IPS DF 4.7 (cell line): ENCODE data around the gene ATL2.
"Not testable (repeated sequence)": the region's sequence is repeated elsewhere in the genome, so short reads cannot be mapped to it uniquely, and the experiment has no call there.

Source experiments
- DNase-seq: peaks from one replicate; pipeline ENCODE4 v3.0.0-alpha.2; 2013; ENCODE audit warnings: low spot score; ENCODE audit errors: extremely low read depth

ATL2 gene

DNA sequence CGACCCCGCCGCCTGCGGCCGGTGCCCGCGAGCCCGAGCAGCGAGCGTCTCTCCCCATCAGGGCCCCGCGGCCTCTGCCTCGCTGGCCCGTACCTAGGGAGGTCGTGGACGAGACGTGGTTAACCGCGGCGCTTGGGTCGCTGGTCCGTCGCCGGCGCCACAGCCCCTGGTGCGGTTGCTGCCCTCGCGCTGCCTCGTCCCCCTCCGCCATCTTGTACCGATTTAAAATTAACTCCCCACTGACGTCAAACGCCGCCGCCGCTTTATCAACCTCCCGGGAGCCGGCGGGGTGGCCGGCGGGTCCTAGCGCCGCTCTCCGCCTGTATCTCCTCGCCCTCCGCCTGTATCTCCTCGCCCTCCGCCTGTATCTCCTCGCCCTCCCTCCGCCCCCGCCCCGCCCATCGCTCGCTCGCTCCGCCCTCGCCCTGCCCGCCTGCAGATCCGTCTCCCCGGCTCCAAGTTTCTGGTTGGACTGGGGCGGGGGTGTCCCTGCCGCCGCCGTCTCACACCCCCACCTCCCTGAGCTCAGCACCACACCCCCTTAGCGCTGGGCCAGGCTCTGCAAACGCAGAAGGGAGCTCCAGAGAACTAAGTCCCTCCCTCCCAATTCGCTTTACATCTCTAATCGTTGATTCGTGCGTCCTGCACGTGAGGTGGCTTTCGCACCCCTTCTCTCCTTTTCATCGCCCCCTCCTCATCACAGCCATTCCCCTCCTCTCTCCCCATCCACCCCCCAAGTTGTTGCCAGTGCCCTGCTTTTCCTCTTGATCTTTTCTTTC lies at the start of gene ATL2:
TSS of gene ATL2 (minus strand) at position 224 of the 779 bp plus-strand sequence. CDS start at position 211, 13 bp downstream.
- DNase-seq: peak; percentile 85

DNA sequence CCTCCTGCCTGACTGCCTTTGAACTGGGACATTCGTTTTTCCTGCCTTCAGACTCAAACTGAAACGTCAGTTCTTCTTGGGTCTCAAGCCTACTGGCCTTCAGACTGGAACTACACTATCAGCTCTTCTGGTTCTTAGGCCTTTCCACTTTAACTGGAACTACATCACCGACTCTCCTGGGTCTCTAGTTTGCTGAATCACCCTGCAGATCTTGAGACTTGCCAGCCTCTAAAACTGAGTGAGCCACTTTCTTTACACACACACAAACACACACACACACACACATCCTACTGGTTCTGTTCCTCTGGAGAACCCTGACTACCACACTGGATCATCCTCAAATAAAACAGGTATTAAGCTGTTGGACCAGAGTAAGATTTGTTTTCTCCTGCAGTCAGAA lies 46.7 kb upstream of the ATL2 start:
- DNase-seq: no peak

DNA sequence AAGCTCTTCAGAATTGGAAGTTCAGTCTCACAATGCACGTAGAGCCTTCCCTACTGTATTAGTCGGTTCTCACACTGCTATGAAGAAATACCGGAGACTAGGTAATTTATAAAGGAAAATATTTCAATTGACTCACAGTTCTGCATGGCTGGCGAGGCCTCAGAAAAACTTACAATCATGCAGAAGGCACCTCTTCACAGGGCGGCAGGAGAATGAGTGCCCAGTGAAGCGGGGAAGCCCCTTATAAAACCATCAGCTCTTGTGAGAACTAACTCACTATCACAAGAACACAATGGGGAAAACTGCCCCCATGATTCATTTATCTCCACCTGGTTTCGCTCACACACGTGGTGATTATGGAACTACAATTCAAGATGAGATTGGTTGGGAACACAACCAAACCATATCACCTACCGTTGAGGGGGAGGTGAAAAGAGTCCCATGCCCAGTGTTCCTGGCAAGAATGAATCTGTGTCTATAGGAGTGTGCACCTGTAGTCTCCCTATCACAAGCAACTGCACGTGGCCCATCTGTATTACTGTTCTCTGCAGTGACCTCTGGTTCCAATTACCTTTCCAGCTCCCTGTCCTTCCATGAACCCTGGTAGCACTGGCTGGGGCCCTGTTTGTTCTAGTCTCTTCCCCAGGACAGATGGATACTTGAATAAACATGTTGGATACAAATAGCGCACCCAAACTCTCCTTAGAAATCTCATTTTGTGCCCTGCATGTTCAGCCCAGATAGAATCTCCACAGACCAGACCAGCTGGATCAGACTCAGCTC lies 44.4 kb upstream of the ATL2 start:
- no peak for DNase-seq

DNA sequence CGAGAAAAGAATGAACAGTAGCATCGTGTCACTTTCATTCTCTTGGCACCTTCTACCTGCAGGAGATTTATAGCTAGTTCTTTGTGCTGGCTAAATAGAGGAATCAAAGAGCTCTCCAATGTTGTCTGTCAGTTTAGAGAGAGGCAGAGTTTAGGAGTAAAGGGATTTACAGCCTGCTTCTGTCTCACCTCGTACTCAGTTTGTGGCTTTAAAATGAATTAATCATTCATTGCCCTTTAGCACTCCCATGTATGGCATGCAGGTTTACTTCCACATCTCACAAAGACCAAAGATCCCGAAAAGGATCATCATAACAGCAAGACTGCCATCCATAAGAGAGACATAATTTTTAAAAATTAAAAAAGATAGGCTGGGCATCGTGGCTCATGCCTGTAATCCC lies 42.4 kb upstream of the ATL2 start:
- no peak for DNase-seq

DNA sequence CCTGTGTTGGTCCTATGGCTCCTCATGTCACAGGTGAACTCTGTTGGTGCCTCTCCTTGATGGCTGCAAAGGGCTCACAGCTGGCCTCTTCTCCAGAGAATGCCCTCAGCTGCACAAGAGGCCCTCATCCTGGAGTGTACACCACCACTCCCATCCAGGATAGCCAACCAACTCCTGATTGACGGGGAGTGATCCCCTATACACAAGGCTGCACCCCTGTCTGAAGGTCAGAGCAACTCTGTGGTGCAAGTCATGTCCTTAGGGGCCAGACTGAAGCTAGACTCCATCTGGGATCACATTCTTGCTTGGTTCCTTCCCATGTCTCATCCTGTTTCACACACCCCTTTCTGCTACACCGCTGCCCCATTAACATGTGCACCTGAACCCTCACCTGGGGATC lies 41.7 kb upstream of the ATL2 start:
- DNase-seq: no peak

DNA sequence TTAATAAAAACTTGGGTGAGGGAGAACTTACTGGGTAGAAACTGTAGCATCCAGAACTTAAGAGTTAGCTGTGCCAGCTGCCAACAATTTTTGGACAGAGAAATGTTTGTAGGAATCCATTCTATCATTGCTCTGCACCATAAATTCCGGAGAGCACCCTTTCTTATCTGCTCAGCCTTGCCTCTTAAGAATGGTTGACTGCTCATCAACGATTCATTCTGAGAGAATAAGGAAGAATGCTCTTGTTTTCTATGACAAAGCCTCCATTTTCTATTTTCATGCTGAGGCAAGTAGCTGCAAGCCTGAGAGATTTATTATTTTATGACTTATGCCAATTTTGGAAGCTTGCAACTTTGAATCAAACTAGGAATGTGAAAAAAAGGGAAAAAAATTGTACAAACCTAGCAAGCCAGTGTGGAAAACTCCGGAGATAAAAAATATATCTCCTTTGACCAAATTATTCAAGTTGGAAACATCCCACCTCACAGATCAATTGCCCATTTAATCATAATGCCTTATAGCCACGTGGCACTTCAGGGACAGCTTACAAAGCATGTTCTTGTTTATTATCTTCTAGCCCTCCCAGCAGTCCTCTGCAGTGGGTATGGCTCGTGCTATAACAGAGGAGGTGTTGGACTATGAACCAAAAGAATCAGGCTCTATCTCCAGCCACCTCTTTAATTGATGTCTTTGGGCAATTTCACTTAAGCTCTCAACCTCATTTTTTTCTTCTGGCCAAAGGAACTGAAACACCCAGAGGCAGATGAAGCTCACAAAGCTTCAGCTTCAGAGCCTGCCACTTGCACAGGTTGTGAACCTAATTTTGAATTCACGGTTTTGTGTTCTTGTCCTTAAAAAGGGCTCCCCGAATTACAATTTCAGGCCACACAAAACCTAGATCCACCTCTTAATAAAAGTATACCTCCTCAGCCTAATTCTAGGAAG lies 40.9 kb upstream of the ATL2 start:
- DNase-seq: no peak

DNA sequence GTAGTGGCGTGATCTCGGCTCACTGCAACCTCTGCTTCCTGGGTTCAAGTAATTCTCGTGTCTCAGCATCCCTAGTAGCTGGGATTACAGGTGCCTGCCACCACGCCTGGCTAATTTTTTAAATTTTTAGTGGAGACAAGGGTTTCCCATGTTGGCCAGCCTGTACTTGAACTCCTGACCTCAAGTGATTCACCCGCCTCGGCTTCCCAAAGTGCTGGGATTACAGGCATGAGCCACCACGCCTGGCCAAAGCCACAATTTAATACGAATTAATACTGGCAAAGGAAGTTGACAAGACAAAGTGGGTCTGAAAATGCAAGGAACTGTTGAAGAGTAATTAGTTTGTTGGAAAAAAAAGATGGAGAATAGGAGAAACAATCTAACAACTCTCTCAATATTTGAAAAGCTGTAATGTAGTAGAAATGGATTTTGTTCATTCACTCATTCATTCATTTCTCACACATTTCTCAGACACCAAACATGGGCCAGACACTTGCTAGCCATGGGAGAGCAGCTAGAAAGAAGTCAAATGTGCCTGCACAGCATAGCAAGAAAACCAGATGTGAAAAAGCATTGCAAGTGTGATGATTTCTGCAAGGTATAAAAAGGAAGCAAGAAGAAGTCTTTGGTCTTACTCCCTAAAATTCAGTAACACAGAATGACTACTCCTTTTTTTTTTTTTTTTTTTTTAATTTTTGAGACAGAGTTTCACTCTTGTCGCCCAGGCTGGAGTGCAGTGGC lies 39.4 kb upstream of the ATL2 start:
- no peak for DNase-seq

DNA sequence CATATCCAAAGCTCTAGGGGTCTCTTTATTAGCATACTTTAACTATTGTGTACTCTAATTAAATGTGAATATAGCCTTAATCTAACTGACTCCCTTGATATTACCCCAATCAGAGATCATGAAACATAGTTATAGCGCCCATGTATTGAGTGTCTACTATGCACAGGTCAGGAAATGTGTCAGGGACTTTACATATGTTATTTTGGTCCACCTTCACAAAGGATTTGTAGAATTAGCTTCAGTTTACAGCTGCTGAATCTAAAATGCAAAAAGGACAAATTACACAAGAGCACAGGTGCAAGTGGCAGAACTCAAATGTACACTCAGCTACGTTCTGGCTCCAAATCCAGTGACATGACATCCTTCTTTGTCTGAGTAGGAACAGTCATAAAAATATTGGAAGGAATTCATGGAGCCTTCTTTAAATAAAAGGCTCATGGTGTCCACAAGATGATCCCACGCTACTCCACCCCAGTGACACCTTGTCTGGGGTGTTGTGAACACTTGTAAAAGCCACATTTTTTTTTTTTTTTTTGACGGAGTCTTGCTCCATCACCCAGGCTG lies 38.7 kb upstream of the ATL2 start:
- no peak for DNase-seq

DNA sequence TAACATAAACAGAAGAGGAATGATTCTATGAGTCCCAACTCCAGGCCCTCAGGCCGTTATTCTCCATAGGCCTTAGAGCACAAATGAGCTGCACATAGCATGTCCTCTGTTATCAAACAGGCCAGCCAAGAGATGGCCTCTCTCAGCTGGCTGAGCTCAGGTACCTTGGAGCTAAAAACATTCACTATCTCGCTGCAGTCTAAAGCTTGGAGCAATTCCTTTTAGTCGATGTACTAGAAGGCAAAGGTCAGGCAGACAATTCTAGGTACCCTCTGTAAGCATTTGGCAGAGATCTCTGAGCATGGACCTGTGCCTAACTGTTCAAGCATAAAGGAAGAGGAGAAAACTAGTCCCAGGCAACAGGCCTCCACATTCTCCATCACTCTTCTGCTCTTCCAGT lies 38.0 kb upstream of the ATL2 start:
- no peak for DNase-seq

DNA sequence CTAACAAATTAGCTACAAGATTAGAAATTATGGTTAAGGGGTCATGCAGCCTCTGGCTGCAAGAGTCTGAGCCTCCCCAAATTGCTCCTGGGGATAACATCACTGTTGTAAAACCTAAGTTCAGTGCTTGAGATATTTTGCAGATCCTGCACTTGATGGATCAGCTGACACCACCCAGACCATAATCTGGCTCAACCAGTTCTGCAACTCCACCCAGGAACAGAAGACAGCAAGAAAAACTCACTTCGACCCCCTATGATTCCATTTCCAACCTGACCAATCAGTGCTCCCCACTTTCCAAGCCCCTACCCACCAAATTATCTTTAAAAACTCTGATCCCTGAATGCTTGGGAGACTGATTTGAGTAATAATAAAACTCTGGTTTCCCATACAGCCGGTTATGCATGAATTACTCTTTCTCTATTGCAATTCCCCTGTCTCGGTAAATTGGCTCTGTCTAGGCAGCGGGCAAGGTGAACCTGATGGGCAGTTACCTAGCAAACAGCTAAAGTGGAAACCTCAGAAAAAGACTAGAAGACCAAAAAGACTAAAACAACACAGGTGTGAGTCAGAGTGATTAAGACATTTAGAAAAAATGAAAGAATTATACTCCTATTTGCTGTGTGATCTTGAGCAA lies 35.3 kb upstream of the ATL2 start:
- not testable (repeated sequence) for DNase-seq

DNA sequence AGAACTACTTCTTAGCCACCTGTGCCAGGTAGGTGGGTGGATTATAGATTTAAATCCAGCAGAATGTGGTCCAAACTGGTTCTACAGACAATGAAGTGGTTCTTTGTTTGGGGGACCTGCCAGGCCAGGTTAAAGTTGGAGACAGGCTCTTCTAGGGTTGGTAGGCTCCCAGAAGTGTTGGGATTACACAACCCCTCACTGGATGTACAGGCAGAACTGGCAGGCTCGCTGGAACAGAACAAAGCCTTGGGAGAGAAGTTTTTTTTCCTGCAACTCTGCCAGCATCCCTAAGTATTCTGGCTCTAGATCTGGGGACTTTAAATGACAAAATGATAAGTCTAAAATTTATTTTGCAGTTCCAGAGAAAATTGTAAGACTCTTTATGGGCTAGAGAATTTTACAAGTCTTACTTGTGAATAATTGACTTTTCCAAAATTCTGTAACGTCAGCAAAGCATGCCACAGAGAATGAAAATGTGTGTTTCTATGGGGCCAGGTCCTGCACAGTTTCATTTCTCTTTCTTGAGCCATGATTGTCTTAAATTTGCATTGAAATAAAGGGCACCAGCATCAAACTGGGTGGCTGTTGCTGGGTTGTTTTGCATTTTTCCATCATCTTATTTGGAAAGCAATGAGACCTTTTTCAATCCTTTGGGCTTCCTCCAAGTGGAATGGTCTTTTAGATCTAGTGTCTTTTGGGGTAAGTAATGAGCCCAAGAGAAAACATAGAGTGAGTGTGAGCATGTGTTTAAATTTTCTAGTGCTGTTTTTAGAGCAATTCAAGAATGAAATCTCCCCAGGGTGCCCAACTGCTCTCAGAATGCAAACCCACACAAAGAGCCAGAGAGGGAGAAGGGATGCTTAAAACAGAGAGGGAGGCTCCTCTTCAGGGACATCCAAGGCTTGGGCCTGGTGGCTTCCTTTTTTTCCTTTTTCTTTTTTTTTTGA lies 32.4 kb upstream of the ATL2 start:
- DNase-seq: no peak

DNA sequence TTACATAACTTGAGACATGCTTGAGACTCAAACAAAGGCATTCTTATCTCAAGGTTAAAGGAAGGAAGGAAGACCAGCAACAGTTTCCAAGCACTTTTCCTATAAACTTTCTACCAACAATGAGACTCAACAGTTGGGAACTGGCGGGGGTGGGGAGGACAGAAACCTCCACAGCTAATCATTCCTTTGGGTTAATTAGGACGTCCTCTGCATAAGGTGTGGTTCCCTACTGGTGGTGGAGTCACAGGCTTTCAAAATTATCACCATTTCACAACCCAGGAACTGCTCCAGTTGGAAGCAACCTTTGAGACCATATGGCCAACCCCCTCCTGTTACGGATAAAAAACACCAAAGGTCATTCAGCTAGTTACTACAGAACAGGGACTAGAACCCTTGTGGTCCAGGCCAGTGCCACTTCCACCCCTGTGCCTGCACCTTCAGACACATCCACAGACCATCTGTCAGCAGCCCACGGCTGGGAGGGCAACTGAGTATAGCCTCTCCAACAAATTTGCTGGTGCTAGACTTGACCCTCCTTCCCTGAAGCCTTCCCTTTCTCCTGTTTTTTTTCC lies 30.1 kb upstream of the ATL2 start:
- no peak for DNase-seq

DNA sequence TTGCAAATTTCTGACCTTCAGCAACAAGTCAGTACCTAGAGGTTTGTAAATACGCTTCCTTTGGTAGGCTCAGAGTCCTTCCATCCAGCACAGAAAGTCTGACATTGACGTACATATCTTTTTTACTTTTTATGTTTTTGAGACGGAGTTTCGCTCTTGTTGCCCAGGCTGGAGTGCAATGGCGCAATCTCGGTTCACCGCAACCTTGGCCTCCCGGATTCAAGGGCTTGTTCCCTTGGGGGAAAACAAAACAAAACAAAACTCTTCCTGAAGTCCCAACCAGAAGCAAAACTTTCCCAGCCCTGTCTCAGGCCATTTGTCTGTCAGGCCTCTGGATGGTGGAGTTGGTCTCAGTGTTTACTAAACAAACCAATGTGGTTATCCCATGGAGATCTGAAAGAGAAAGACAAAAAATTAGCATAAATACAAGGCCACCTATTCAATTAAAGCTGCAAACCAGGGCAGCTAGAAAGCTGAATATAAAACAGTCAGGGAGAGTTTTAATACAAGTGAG lies 29.6 kb upstream of the ATL2 start:
- no peak for DNase-seq

DNA sequence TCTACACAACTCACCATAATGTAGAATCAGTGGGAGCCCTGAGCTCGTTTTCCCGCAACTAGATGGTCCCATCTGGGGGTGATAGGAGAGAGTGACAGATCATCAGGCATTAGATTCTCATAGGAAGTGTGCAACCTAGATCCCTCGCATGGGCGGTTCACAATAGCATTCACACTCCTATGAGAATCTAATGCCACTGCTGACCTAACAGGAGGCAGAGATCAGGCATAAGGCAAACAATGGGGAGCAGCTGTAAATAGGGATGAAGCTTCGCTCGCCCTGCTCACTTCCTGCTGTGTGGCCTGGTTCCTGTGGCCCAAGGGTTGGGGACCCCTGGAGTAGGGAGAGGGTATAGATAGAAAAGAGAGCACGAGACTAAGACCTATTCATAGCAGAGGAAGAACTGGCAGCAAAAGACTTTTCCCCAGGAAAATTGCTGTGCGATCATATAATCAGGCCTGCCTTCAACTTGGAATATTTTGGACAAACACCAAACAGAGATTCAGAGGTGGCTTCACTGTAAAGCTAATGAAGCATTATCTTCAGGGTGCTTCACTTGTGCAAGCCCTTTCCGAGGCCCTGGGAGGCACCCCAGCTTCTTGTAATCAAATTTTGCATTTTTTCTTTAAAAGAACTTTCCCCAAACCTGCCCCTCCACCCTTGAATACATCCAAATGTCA lies 29.0 kb upstream of the ATL2 start:
- no peak for DNase-seq

DNA sequence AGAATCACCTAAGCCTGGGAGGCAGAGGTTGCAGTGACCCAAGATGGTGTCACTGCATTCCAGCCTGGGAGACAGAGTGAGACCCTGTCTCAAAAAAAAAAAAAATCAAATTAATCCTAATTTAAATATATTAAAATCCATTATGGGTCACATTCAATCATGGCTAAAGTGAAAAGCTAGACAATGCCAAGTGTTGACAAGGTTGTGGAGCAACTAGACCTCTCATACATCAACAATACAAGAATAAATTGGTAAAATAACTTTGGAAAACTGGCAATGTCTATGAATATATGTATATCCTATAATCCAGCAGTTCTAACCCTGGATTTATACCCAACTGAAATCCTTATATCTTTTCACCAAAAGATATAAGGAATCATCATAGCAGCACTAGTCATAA lies 23.4 kb upstream of the ATL2 start:
- DNase-seq: no peak

DNA sequence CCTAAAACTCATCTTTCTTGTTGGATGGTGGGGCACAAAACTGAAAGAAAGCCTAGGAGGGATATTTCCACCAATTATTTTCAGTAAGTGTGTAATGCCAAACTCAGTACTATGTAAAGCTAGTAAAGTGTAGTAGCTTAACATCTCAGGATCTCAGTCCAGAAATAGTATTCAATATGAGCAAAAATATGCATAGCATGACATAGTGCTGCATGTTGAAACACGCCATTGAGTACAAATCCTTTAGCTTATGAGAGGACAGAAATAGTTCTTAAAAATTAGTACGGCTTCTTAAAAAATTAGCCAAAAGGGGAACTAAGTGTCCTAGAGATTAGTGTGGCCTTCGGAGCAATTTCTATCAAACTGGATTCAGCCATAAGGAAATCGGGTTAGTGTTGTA lies 21.7 kb upstream of the ATL2 start:
- DNase-seq: no peak

DNA sequence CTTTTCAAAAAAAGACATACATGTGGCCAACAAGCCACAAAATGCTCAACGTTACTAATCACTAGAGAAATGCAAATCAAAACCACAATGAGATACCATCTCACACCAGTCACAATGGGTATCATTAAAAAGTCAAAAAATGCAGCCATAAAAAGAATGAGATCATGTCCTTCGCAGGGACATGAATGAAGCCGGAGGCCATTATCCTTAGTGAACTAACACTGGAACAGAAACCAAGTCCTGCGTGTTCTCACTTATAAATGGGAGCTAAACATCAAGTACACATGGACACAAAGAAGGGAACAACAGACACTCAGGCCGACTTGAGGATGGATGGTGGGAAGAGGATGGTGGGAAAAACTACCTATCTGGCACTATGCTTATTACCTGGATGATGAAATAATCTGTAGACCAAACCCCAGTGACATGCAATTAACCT lies 17.8 kb upstream of the ATL2 start:
- DNase-seq: no peak

DNA sequence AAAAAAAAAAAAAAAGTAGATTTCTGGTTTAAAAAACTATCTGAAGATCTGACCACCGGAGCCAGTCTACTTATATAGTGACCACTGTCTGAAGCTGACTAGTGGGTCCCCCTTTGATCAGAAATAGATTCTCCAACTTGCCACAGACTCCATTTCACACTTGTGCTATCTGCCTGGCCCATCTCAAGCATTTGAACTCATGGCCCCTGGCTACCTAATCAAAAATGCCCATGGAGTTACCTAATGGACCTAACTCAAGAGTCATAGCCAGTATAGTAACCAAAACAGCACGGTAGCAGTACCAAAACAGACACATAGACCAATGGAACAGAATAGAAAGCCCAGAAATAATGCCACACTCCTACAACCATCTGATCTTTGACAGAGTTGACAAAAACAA lies 17.0 kb upstream of the ATL2 start:
- DNase-seq: no peak
